Gastrocnemius medialis (tissue), 4 donors: ENCODE results near the gene CDR2. TPM values are rescaled to one million over a fixed set of nuclear protein-coding genes. Genes with fewer than 3 reads are reported as not detected.

Experiments
- ATAC-seq, 2 donors: fragments of 150-250 bp; one replicate each; pipeline ENCODE4 v1.9.1; 2016
- DNase-seq, 2 donors: peaks; one replicate each; pipeline ENCODE4 v3.0.0-alpha.2; 2019
- H3K27ac ChIP-seq, 4 donors: fragments of 200-600 bp; sonication (generic); 1 replicate in 1 of 4; 2 replicates in 3 of 4; pipeline ENCODE4 v1.5.1; 2016 to 2018; ENCODE audit warnings: mild to moderate bottlenecking in 2 of 4, moderate library complexity in 1 of 4
- H3K27me3 ChIP-seq, 3 donors: fragments of 200-600 bp; sonication (generic) in 2 of 3; 1 replicate in 1 of 3; 2 replicates in 2 of 3; pipeline versions ENCODE4 v1.5.1 to v1.6.0; 2016 to 2019; ENCODE audit warnings: mild to moderate bottlenecking in 1 of 3, moderate library complexity in 1 of 3
- H3K36me3 ChIP-seq, 2 donors: fragments of 200-600 bp; sonication (generic) in 1 of 2; one replicate each; pipeline ENCODE4 v1.5.1; 2017 to 2018
- H3K4me1 ChIP-seq, 2 donors: fragments of 200-600 bp; sonication (generic) in 1 of 2; one replicate each; pipeline ENCODE4 v1.5.1; 2016 to 2017; ENCODE audit warnings: mild to moderate bottlenecking in 2 of 2
- H3K4me3 ChIP-seq, 4 donors: fragments of 200-600 bp; sonication (generic) in 3 of 4; 1 replicate in 1 of 4; 2 replicates in 3 of 4; pipeline ENCODE4 v1.5.1; 2016 to 2019; ENCODE audit warnings: mild to moderate bottlenecking in 2 of 4
- H3K9me3 ChIP-seq, 3 donors: fragments of 200-600 bp; sonication (generic) in 2 of 3; 1 replicate in 1 of 3; 2 replicates in 2 of 3; pipeline ENCODE4 v1.5.1; 2016 to 2019
- POLR2A ChIP-seq, 2 donors: fragments of 450-650 bp; IDR thresholded peaks; one replicate each; pipeline ENCODE4 v1.6.1; 2017; ENCODE audit warnings: antibody characterized with exemption in 2 of 2, mild to moderate bottlenecking in 2 of 2, moderate library complexity in 2 of 2
- in situ Hi-C, 4 donors: fragments of 200-750 bp; cut with MboI; loops; one replicate each; pipeline versions ENCODE4 v1.15.0 to v1.8.0; 2017; ENCODE audit warnings: low sequenced_read_pairs in 4 of 4
- intact Hi-C: fragments of 100-400 bp; cut with DNase I; formaldehyde crosslinking; loops from one replicate; pipeline ENCODE4 v1.15.1; 2023; ENCODE audit warnings: low total_unique reads
- total RNA-seq, 4 donors: library from RNA; depleted of rRNA; stranded (reverse); fragments of >200 nt; gene quantifications; one replicate each; pipeline versions ENCODE4 v1.1.0 to v1.2.3, GENCODE V29; 2016
- TF ChIP-seq, protein P1 (sequence below), 5 experiments: fragments of 450-650 bp in 3 of 5; fragments of 200-600 bp in 2 of 5; sonication (generic) in 2 of 5; IDR thresholded peaks in 4 of 5; conservative IDR thresholded peaks in 1 of 5; 1 replicate in 4 of 5; 2 replicates in 1 of 5; pipeline ENCODE4 v1.5.1; 2016 to 2019; ENCODE audit warnings: antibody characterized with exemption in 5 of 5, mild to moderate bottlenecking in 3 of 5, moderate library complexity in 3 of 5

Gene CDR2
- total RNA-seq, 4 donors from 2014 or later = 4.1 to 7.6 (median 7.3) TPM

DNA sequence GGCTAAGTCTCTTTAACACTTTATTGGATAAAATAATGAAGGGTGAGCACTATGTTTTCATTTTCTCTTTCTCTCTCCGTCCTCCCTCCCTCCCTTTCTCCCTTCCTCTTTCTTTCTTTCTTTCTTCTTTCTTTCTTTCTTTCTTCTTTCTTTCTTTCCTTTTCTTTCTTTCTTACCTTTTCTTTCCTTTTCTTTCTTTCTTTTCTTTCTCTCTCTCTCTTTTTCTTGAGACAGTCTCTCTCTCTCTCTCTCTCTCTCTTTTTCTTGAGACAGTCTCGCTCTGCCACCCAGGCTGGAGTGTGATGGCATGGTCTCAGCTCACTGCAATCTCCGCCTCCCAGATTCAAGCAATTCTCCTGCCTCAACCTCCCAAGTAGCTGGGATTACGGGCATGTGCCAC is 21.5 kb upstream of the CDR2 start:
- DNase-seq (no peak), ATAC-seq (no peak)
- Histone ChIP-seq H3K27ac (no peak overlapping the region), H3K4me3 (no peak overlapping the region), H3K36me3 (no peaks in the 10 kb centered on the region), H3K27me3 (no peaks in the 10 kb centered on the region), H3K4me1 (no peaks in the 10 kb centered on the region), H3K9me3 (no peaks in the 10 kb centered on the region)
- in situ Hi-C loops (no loop called here), intact Hi-C loops (no loop called here)
- no peak for TF ChIP-seq POLR2A (IDR thresholded peaks at IDR 0.05)
- TF ChIP-seq, protein P1, sequence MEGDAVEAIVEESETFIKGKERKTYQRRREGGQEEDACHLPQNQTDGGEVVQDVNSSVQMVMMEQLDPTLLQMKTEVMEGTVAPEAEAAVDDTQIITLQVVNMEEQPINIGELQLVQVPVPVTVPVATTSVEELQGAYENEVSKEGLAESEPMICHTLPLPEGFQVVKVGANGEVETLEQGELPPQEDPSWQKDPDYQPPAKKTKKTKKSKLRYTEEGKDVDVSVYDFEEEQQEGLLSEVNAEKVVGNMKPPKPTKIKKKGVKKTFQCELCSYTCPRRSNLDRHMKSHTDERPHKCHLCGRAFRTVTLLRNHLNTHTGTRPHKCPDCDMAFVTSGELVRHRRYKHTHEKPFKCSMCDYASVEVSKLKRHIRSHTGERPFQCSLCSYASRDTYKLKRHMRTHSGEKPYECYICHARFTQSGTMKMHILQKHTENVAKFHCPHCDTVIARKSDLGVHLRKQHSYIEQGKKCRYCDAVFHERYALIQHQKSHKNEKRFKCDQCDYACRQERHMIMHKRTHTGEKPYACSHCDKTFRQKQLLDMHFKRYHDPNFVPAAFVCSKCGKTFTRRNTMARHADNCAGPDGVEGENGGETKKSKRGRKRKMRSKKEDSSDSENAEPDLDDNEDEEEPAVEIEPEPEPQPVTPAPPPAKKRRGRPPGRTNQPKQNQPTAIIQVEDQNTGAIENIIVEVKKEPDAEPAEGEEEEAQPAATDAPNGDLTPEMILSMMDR (IDR thresholded peaks at IDR 0.05 in 4 of 5, conservative IDR thresholded peaks at IDR 0.05 in 1 of 5) = no peak

DNA sequence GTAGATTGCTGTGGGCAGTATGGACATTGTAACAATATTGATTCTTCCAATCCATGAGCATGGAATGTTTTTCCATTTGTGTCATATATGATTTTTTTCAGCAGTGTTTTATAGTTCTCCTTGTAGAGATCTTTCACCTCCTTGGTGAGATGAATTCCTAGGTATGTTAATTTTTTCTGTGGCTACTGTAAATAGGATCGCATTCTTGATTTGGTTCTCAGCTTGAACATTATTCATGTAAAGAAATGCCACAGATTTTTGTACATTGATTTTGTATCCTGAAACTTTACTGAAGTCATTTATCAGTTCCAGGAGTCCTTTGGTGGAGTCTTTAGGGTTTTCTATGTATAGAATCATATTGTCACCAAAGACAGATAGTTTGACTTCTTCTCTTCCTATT is 19.7 kb upstream of the CDR2 start:
- in situ Hi-C loops (no loop called here), intact Hi-C loops (no loop called here)
- Histone ChIP-seq H3K27ac (no peak overlapping the region), H3K9me3 (no peaks in the 10 kb centered on the region), H3K27me3 (no peaks in the 10 kb centered on the region), H3K4me3 (no peak overlapping the region), H3K4me1 (no peaks in the 10 kb centered on the region), H3K36me3 (no peaks in the 10 kb centered on the region)
- no peak for ATAC-seq
- DNase-seq = no peak
- TF ChIP-seq, protein P1 (IDR thresholded peaks at IDR 0.05 in 4 of 5, conservative IDR thresholded peaks at IDR 0.05 in 1 of 5) = no peak
- no peak for TF ChIP-seq POLR2A (IDR thresholded peaks at IDR 0.05)

- H3K9me3 ChIP-seq = no peaks in the 10 kb centered on the region
- TF ChIP-seq, protein P1 (IDR thresholded peaks at IDR 0.05 in 4 of 5, conservative IDR thresholded peaks at IDR 0.05 in 1 of 5) = no peak
- no peak for TF ChIP-seq POLR2A (IDR thresholded peaks at IDR 0.05)
- no peak overlapping the region for H3K27ac ChIP-seq
- intact Hi-C loops (no loop called here), in situ Hi-C loops (no loop called here)
- no peak overlapping the region for H3K4me3 ChIP-seq
- H3K36me3 ChIP-seq = no peaks in the 10 kb centered on the region
- H3K4me1 ChIP-seq = peaks cover 0 to 8% of the 10 kb centered on the region in 2 donors
- ATAC-seq = no peak
- H3K27me3 ChIP-seq = no peaks in the 10 kb centered on the region
- DNase-seq = no peak
Measured at GRCh38 chr16:22388101-22388644, 13.8 kb upstream of the CDR2 start.

GRCh38 chr16:22386976-22387375 is 12.6 kb upstream of the CDR2 start:
- in situ Hi-C loops (no loop called here), intact Hi-C loops (no loop called here)
- no peaks in the 10 kb centered on the region for H3K27me3 ChIP-seq
- peak overlapping the region in 1 of 4 donors; percentile 33 for H3K27ac ChIP-seq
- ATAC-seq (peak; percentile 56 to 62), DNase-seq (no peak)
- H3K9me3 ChIP-seq = no peaks in the 10 kb centered on the region
- H3K4me1 ChIP-seq = peaks cover 0 to 8% of the 10 kb centered on the region in 2 donors
- H3K4me3 ChIP-seq = no peak overlapping the region
- no peak for TF ChIP-seq POLR2A (IDR thresholded peaks at IDR 0.05)
- TF ChIP-seq, protein P1 (IDR thresholded peaks at IDR 0.05 in 4 of 5, conservative IDR thresholded peaks at IDR 0.05 in 1 of 5) = no peak
- H3K36me3 ChIP-seq = no peaks in the 10 kb centered on the region

GRCh38 chr16:22385196-22385595 is 10.8 kb upstream of the CDR2 start:
- no peaks in the 10 kb centered on the region for H3K9me3 ChIP-seq
- H3K4me1 ChIP-seq = peaks cover 0 to 8% of the 10 kb centered on the region in 2 donors
- H3K27me3 ChIP-seq = no peaks in the 10 kb centered on the region
- ATAC-seq (no peak), DNase-seq (no peak)
- TF ChIP-seq, protein P1 (IDR thresholded peaks at IDR 0.05 in 4 of 5, conservative IDR thresholded peaks at IDR 0.05 in 1 of 5) = no peak
- TF ChIP-seq POLR2A (IDR thresholded peaks at IDR 0.05) = no peak
- intact Hi-C loops = no loop called here
- no peak overlapping the region for H3K27ac ChIP-seq
- in situ Hi-C loops = no loop called here
- no peaks in the 10 kb centered on the region for H3K36me3 ChIP-seq
- no peak overlapping the region for H3K4me3 ChIP-seq
